H1 (cell line): ENCODE results near the gene STPG1. TPM values are rescaled to one million over a fixed set of nuclear protein-coding genes. Genes with fewer than 3 reads are reported as not detected.

Experiments
- CTCF ChIA-PET: fragments of 300-600 bp; sonication (Branson Sonifier 250); formaldehyde crosslinking; loops from one replicate; lab custom pipeline; 2021; ENCODE audit not compliant: partially characterized antibody; lab: Charles Lee
- POLR2A ChIA-PET: fragments of 300-600 bp; sonication (Branson Sonifier 250); formaldehyde crosslinking; loops from one replicate; lab custom pipeline; 2021; ENCODE audit warnings: inconsistent platforms; ENCODE audit not compliant: partially characterized antibody; lab: Charles Lee
- DNase-seq, 2 experiments: peaks; one replicate each; pipeline versions ENCODE4 v3.0.0 to v3.0.0-alpha.2; 2010 to 2022; ENCODE audit warnings: low spot score in 2 of 2, low read depth in 1 of 2, mixed read lengths in 1 of 2
- FAIRE-seq: peaks from 2 replicates; lab custom pipeline; 2011; peaks lifted over from hg19 to GRCh38; lab: Jason Lieb, UNC
- H2AFZ ChIP-seq: 2 replicates; pipeline ENCODE4 v1.8.1; 2012; ENCODE audit warnings: low read length, inconsistent platforms
- H2AK5ac ChIP-seq: 2 replicates; pipeline ENCODE4 v1.6.1; 2013; ENCODE audit warnings: low read depth, low read length
- H2BK120ac ChIP-seq: replicated peaks from 2 replicates; pipeline ENCODE3; 2013; ENCODE audit warnings: low read depth, low read length, inconsistent platforms
- H2BK12ac ChIP-seq: 2 replicates; pipeline ENCODE4 v1.6.1; 2013; ENCODE audit warnings: low read depth, low read length
- H2BK15ac ChIP-seq: 2 replicates; pipeline ENCODE4 v1.6.1; 2013; ENCODE audit warnings: low read length
- H2BK20ac ChIP-seq: 2 replicates; pipeline ENCODE4 v1.6.1; 2013; ENCODE audit warnings: low read length
- H2BK5ac ChIP-seq: 2 replicates; pipeline ENCODE4 v1.6.1; 2013; ENCODE audit warnings: low read depth, low read length
- H3K14ac ChIP-seq: 2 replicates; pipeline ENCODE4 v1.6.1; 2013; ENCODE audit warnings: inconsistent platforms; ENCODE audit not compliant: insufficient read length
- H3K18ac ChIP-seq: 2 replicates; pipeline ENCODE4 v1.6.1; 2013; ENCODE audit warnings: low read length; ENCODE audit errors: extremely low read depth
- H3K23ac ChIP-seq: 2 replicates; pipeline ENCODE4 v1.6.1; 2013; ENCODE audit warnings: inconsistent platforms; ENCODE audit not compliant: insufficient read length
- H3K23me2 ChIP-seq: 2 replicates; pipeline ENCODE4 v1.6.1; 2013; ENCODE audit warnings: low read depth, low read length
- H3K27ac ChIP-seq: 2 replicates; pipeline ENCODE4 v1.6.1; 2011; ENCODE audit warnings: low read depth, low read length, inconsistent platforms
- H3K27me3 ChIP-seq, 4 experiments: replicated peaks in 1 of 4; 1 replicate in 1 of 4; 2 replicates in 3 of 4; pipeline versions ENCODE4 v1.6.1 to v1.8.1; 2011 to 2013; ENCODE audit warnings: low read length in 3 of 4, mild to moderate bottlenecking in 3 of 4, inconsistent platforms in 2 of 4, mixed read lengths in 2 of 4, moderate library complexity in 1 of 4; ENCODE audit not compliant: control insufficient read depth in 3 of 4, insufficient read depth in 3 of 4; ENCODE audit errors: extremely low read depth in 1 of 4
- H3K36me3 ChIP-seq, 4 experiments: 2 replicates each; pipeline versions ENCODE4 v1.6.1 to v1.8.1; 2011 to 2013; ENCODE audit warnings: mild to moderate bottlenecking in 4 of 4, low read length in 3 of 4, moderate library complexity in 2 of 4, control low read depth in 1 of 4, inconsistent platforms in 1 of 4; ENCODE audit not compliant: insufficient read depth in 4 of 4, control insufficient read depth in 2 of 4
- H3K4ac ChIP-seq: replicated peaks from 2 replicates; pipeline ENCODE3; 2013; ENCODE audit warnings: low read length, low read depth, mixed read lengths, inconsistent platforms; ENCODE audit not compliant: insufficient read length
- H3K4me1 ChIP-seq, 4 experiments: replicated peaks in 1 of 4; 1 replicate in 1 of 4; 2 replicates in 3 of 4; pipeline versions ENCODE4 v1.6.1 to v1.8.1; 2011 to 2013; ENCODE audit warnings: low read length in 3 of 4, inconsistent platforms in 2 of 4, mixed read lengths in 1 of 4; ENCODE audit not compliant: insufficient read depth in 4 of 4, control insufficient read depth in 3 of 4
- H3K4me2 ChIP-seq, 2 experiments: 2 replicates each; pipeline versions ENCODE4 v1.6.1 to v1.8.1; 2011 to 2013; ENCODE audit warnings: low read depth in 2 of 2, low read length in 2 of 2, control low read depth in 1 of 2, inconsistent platforms in 1 of 2, mild to moderate bottlenecking in 1 of 2; ENCODE audit not compliant: insufficient read depth in 1 of 2
- H3K4me3 ChIP-seq, 4 experiments: fragments of 200-600, 300-600 bp in 1 of 4; sonication (generic), shearing (Covaris generic), sonication (Bioruptor Twin) in 1 of 4; 2 replicates each; pipeline versions ENCODE4 v1.5.1 to v1.8.1; 2011 to 2016; ENCODE audit warnings: low read length in 4 of 4, low read depth in 3 of 4, control low read depth in 2 of 4, inconsistent platforms in 2 of 4, mild to moderate bottlenecking in 2 of 4, mixed read lengths in 1 of 4, moderate library complexity in 1 of 4; ENCODE audit not compliant: insufficient read depth in 2 of 4; ENCODE audit errors: extremely low read depth in 1 of 4
- H3K56ac ChIP-seq: replicated peaks from 2 replicates; pipeline ENCODE3; 2013; ENCODE audit warnings: low read depth, mild to moderate bottlenecking, mixed read lengths, low read length, inconsistent platforms; ENCODE audit not compliant: insufficient read length
- H3K79me1 ChIP-seq: 2 replicates; pipeline ENCODE4 v1.6.1; 2013; ENCODE audit warnings: low read depth, low read length, control low read depth
- H3K79me2 ChIP-seq, 2 experiments: 2 replicates each; pipeline versions ENCODE4 v1.6.1 to v1.8.1; 2012 to 2013; ENCODE audit warnings: low read length in 2 of 2, mild to moderate bottlenecking in 2 of 2, inconsistent platforms in 1 of 2; ENCODE audit not compliant: insufficient read depth in 2 of 2, control insufficient read depth in 1 of 2
- H3K9ac ChIP-seq, 4 experiments: replicated peaks in 1 of 4; 1 replicate in 1 of 4; 2 replicates in 3 of 4; pipeline versions ENCODE4 v1.6.1 to v1.8.1; 2011 to 2013; ENCODE audit warnings: low read depth in 3 of 4, low read length in 3 of 4, control low read depth in 2 of 4, mild to moderate bottlenecking in 2 of 4, moderate library complexity in 2 of 4, inconsistent platforms in 1 of 4; ENCODE audit errors: extremely low read depth in 1 of 4
- H3K9me3 ChIP-seq, 2 experiments: 2 replicates each; pipeline versions ENCODE4 v1.6.1 to v1.8.1; 2012 to 2013; ENCODE audit warnings: mild to moderate bottlenecking in 2 of 2, moderate library complexity in 2 of 2, control low read depth in 1 of 2, inconsistent platforms in 1 of 2, low read depth in 1 of 2, low read length in 1 of 2, mixed read lengths in 1 of 2; ENCODE audit not compliant: insufficient read depth in 2 of 2
- H4K20me1 ChIP-seq, 2 experiments: replicated peaks in 1 of 2; 2 replicates each; pipeline versions ENCODE3 to v1.8.1; 2011 to 2013; ENCODE audit warnings: inconsistent platforms in 2 of 2, low read length in 2 of 2, mild to moderate bottlenecking in 1 of 2; ENCODE audit not compliant: insufficient read depth in 2 of 2, control insufficient read depth in 1 of 2
- H4K5ac ChIP-seq: 2 replicates; pipeline ENCODE4 v1.6.1; 2013; ENCODE audit warnings: low read length, low read depth, mixed read lengths, inconsistent platforms; ENCODE audit not compliant: insufficient read length
- H4K8ac ChIP-seq: 2 replicates; pipeline ENCODE4 v1.8.0; 2013; ENCODE audit warnings: mild to moderate bottlenecking, moderate library complexity, low read length, inconsistent platforms; ENCODE audit not compliant: insufficient read depth; ENCODE audit errors: extremely low read depth
- H4K91ac ChIP-seq: replicated peaks from 2 replicates; pipeline ENCODE3; 2013; ENCODE audit warnings: low read length, mixed read lengths, inconsistent platforms; ENCODE audit not compliant: insufficient read length
- ATF2 ChIP-seq: IDR thresholded peaks from 2 replicates; pipeline ENCODE4 v1.6.1; 2012; ENCODE audit warnings: low read length, inconsistent platforms
- EGR1 ChIP-seq: IDR thresholded peaks from 2 replicates; pipeline ENCODE4 v1.6.1; 2011; ENCODE audit warnings: low read depth, low read length, borderline replicate concordance
- MAFK ChIP-seq: IDR thresholded peaks from 2 replicates; pipeline ENCODE4 v1.6.1; 2012; ENCODE audit warnings: low read depth, mild to moderate bottlenecking, improper control_type of control experiment, low read length
- SP2 ChIP-seq: IDR thresholded peaks from 2 replicates; pipeline ENCODE4 v1.6.1; 2012; ENCODE audit warnings: mild to moderate bottlenecking, low read length, inconsistent platforms
- polyA plus RNA-seq, 7 experiments: library from polyadenylated mRNA; depleted of rRNA in 3 of 7; stranded (reverse) in 5 of 7; unstranded in 2 of 7; fragments of >200 nt in 5 of 7; fragments of 200-250 nt in 2 of 7; gene quantifications; 1 replicate in 5 of 7; 2 replicates in 1 of 7; 4 replicates in 1 of 7; pipeline versions ENCODE4 v1.2.1 to v1.2.3, GENCODE V29; 2011 to 2013; ENCODE audit warnings: missing spikeins in 2 of 7, mixed read lengths in 2 of 7
- total RNA-seq: library from RNA; stranded (reverse); fragmentation: NEBNext Ultra II Directional; extraction: Animal tissue kit (Norgen Biotek cat#: 25700); gene quantifications from 2 replicates; pipeline ENCODE4 v1.2.1, GENCODE V29; 2021
- TF ChIP-seq, protein P1 (sequence below), 3 experiments: IDR thresholded peaks; 1 replicate in 2 of 3; 2 replicates in 1 of 3; pipeline versions ENCODE4 v1.5.1 to v1.6.1; 2011; ENCODE audit warnings: low read length in 3 of 3, mild to moderate bottlenecking in 3 of 3, inconsistent platforms in 2 of 3, low read depth in 1 of 3, moderate library complexity in 1 of 3; ENCODE audit not compliant: insufficient read depth in 1 of 3; ENCODE audit errors: control extremely low read depth in 1 of 3

STPG1 gene
- total and polyA plus RNA-seq, 2 of the 8 experiments (the other 6 are each of a cell fraction or from before 2014, with no cell fraction given) = 10.3 to 11.2 TPM

DNA sequence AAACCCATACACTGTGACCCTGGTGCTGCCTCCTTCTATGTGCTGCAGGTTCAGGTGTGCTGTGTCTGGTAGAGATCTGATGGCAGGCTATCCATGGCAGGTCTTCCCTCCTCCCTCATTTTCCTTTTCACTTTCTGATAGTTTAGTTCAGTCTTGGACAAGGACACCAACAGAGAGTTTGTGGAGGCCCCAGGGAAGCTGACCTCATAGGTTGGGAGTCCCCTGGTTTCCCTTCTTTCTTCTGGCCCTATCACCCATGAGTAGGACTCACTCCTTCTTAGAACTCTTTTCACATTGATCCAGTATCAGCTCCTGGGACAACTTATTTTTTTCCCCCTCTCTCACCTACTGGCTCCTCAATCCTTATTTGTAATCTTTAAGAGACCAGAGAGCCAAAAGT, 86.1 kb downstream of the STPG1 start:
- DNase-seq = no peak
- Histone ChIP-seq H3K23ac (no peak overlapping the region), H3K27ac (no peak overlapping the region), H2BK120ac (no peak overlapping the region), H3K14ac (no peak overlapping the region), H3K4ac (no peak overlapping the region), H4K5ac (no peak overlapping the region), H2AFZ (no peak overlapping the region), H3K9me3 (no peaks in the 10 kb centered on the region), H2BK20ac (no peak overlapping the region), H2BK12ac (no peak overlapping the region), H3K56ac (no peak overlapping the region), H2BK15ac (no peak overlapping the region), H3K23me2 (peaks cover 3% of the 10 kb centered on the region; the same call in 1 of the 2 replicates), H3K27me3 (peaks cover 0 to 13% (median 11%) of the 10 kb centered on the region in 4 experiments; a peak in 5 of 7 replicates), H4K8ac (no peak overlapping the region), H3K79me1 (no peaks in the 10 kb centered on the region), H3K79me2 (no peaks in the 10 kb centered on the region), H4K20me1 (no peaks in the 10 kb centered on the region), H3K4me1 (peaks cover 4 to 7% (median 5%) of the 10 kb centered on the region in 4 experiments; a peak in 4 of 7 replicates), H3K36me3 (peaks cover 0 to 2% (median 0%) of the 10 kb centered on the region in 4 experiments; a peak in 1 of 8 replicates), H3K18ac (no peak overlapping the region), H3K4me2 (no peak overlapping the region), H2AK5ac (no peak overlapping the region), H4K91ac (no peak overlapping the region), H3K4me3 (no peak overlapping the region), H2BK5ac (no peak overlapping the region), H3K9ac (no peak overlapping the region)
- no peak for FAIRE-seq
- ChIA-PET CTCF (interaction anchor here (0.6 to 1.6 kb wide), 3 partner anchors 10 to 59 kb away, joined by 3 to 7 read pairs (median 4); no protein-coding TSS in a partner anchor), POLR2A (no interaction called here)
- TF ChIP-seq EGR1 = no peak
- TF ChIP-seq ATF2 = no peak
- no peak for TF ChIP-seq MAFK
- TF ChIP-seq SP2 = no peak
- TF ChIP-seq, protein P1, sequence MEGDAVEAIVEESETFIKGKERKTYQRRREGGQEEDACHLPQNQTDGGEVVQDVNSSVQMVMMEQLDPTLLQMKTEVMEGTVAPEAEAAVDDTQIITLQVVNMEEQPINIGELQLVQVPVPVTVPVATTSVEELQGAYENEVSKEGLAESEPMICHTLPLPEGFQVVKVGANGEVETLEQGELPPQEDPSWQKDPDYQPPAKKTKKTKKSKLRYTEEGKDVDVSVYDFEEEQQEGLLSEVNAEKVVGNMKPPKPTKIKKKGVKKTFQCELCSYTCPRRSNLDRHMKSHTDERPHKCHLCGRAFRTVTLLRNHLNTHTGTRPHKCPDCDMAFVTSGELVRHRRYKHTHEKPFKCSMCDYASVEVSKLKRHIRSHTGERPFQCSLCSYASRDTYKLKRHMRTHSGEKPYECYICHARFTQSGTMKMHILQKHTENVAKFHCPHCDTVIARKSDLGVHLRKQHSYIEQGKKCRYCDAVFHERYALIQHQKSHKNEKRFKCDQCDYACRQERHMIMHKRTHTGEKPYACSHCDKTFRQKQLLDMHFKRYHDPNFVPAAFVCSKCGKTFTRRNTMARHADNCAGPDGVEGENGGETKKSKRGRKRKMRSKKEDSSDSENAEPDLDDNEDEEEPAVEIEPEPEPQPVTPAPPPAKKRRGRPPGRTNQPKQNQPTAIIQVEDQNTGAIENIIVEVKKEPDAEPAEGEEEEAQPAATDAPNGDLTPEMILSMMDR (IDR thresholded peaks at IDR 0.05; ENCODE audit: control extremely low read depth in 1 of 3, insufficient read depth in 1 of 3, low read depth in 1 of 3, low read length in 3 of 3) = no peak
